Vagina (tissue), 2 donors: ENCODE data around the gene WWOX.

Experiments used
- CTCF ChIP-seq, 3 experiments: fragments of 450-650 bp in 2 of 3; fragments of 200-600 bp in 1 of 3; sonication (generic) in 1 of 3; IDR thresholded peaks; one replicate each; pipeline ENCODE4 v1.5.1; 2017 to 2019; ENCODE audit warnings: antibody characterized with exemption in 3 of 3, mild to moderate bottlenecking in 2 of 3, moderate library complexity in 2 of 3
- POLR2A ChIP-seq, 2 donors: fragments of 450-650 bp; IDR thresholded peaks; one replicate each; pipeline ENCODE4 v1.6.1; 2017; ENCODE audit warnings: antibody characterized with exemption in 2 of 2, mild to moderate bottlenecking in 2 of 2, moderate library complexity in 2 of 2

- TF ChIP-seq CTCF (IDR thresholded peaks at IDR 0.05) (peak; percentile 21 to 66 (median 45)), POLR2A (IDR thresholded peaks at IDR 0.05) (no peak)
Measured at GRCh38 chr16:78770353-78771091, 671.1 kb downstream of the WWOX start.
